A549 (cell line): ENCODE results near the gene TXNRD1.

Source experiments
- BHLHE40 ChIP-seq: IDR thresholded peaks from 2 replicates; pipeline ENCODE4 v1.6.1; 2012; ENCODE audit warnings: low read depth, low read length, inconsistent platforms
- CBX8 ChIP-seq: fragments of 200-600 bp; sonication (generic); IDR thresholded peaks from 2 replicates; pipeline ENCODE4 v1.6.1; 2016
- CEBPB ChIP-seq, 2 experiments: fragments of >200 bp in 1 of 2; sonication (Bioruptor Twin) in 1 of 2; formaldehyde crosslinking in 1 of 2; IDR thresholded peaks; 2 replicates each; pipeline ENCODE4 v1.6.1; 2012 to 2016
- CTCF ChIP-seq: fragments of >200 bp; sonication (Bioruptor Twin); formaldehyde crosslinking; IDR thresholded peaks from 3 replicates; pipeline ENCODE4 v1.5.1; 2016
- E2F6 ChIP-seq: IDR thresholded peaks from 2 replicates; pipeline ENCODE4 v1.6.1; 2012; ENCODE audit warnings: low read depth, borderline replicate concordance
- EHMT2 ChIP-seq: fragments of 200-600 bp; sonication (generic); IDR thresholded peaks from 2 replicates; pipeline ENCODE4 v1.6.1; 2016; ENCODE audit warnings: antibody characterized with exemption, low read depth, mild to moderate bottlenecking, moderate library complexity
- ELK1 ChIP-seq: fragments of 150-350 bp; IDR thresholded peaks from 2 replicates; pipeline ENCODE4 v1.6.1; 2014; ENCODE audit warnings: low read depth, mild to moderate bottlenecking, low read length
- EP300 ChIP-seq, 2 experiments: fragments of >200 bp; sonication (Bioruptor Twin); formaldehyde crosslinking; IDR thresholded peaks; 2 replicates in 1 of 2; 3 replicates in 1 of 2; pipeline ENCODE4 v1.6.1; 2016 to 2017
- MAX ChIP-seq: IDR thresholded peaks from 2 replicates; pipeline ENCODE4 v1.6.1; 2012
- MAZ ChIP-seq: fragments of 150-350 bp; IDR thresholded peaks from 2 replicates; pipeline ENCODE4 v1.6.1; 2014; ENCODE audit warnings: antibody characterized with exemption, low read depth, low read length, borderline replicate concordance
- POLR2A ChIP-seq: IDR thresholded peaks from 2 replicates; pipeline ENCODE4 v1.6.1; 2012; ENCODE audit warnings: mild to moderate bottlenecking, low read length
- REST ChIP-seq: fragments of 200-600 bp; sonication (generic); IDR thresholded peaks from 2 replicates; pipeline ENCODE4 v1.6.1; 2016; ENCODE audit warnings: antibody characterized with exemption, mild to moderate bottlenecking, moderate library complexity
- RFX5 ChIP-seq: fragments of 450-650 bp; IDR thresholded peaks from 2 replicates; pipeline ENCODE4 v1.7.1; 2014; ENCODE audit warnings: antibody characterized with exemption, mild to moderate bottlenecking, moderate library complexity
- ZNF302 ChIP-seq: fragments of 250-450 bp; sonication (Bioruptor Pico); IDR thresholded peaks from 2 replicates; pipeline ENCODE4 v1.9.0; 2021; ENCODE audit warnings: inconsistent platforms, mild to moderate bottlenecking, moderate library complexity

GRCh38 chr12:104369708-104370107 lies 154.1 kb downstream of the TXNRD1 start:
- TF ChIP-seq EHMT2 (no peak), MAZ (no peak), REST (no peak), CTCF (no peak), POLR2A (no peak), MAX (no peak), EP300 (IDR thresholded peaks at IDR 0.05) (no peak), ZNF302 (CRISPR knock-in tag) (no peak), BHLHE40 (no peak), CEBPB (IDR thresholded peaks at IDR 0.05) (no peak), E2F6 (no peak), CBX8 (no peak), RFX5 (no peak), ELK1 (no peak)
